ENCODE results near the gene PSMB5. TPM values are rescaled to one million over a fixed set of nuclear protein-coding genes. Genes with fewer than 3 reads are reported as not detected.

Gene PSMB5
- total RNA-seq, 1 experiment from 2014 or later = 224 TPM

DNA sequence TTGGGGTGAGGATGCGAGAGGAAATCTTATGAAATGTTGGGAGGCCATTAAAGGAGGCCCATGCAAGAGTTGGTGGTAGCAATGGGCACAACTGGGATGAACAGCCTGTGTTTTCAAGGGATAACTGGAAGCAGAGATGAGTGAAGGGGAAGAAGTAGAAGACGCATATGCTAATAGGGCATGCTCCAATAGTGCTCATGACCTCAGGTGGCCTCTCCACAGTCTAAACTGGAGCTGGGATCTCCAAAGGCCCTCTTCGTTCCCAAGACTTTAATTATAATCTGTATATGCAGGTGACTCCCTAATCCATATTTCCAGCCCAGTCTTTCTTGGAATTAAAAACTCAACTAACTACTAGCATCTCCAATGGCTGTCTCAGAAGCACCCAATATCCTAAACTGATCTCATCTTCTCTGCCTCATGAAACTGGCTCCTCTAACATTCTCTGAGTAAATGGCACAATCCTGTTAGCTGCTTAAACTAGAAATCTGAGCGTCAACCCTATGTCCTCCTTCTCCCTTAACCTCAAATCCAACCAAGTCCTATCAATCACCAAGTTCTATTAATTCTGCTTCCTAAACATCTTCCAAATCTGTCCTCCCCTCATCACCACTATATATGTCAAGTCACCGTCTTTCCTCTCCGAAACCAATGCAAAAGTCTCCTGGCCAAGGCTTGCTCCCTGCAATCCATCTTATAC is 49.6 kb downstream of the PSMB5 start:
- TF ChIP-seq FOXJ3 (CRISPR knock-in tag; IDR thresholded peaks at IDR 0.05; ENCODE audit: borderline replicate concordance) (no peak), ZNF121 (CRISPR knock-in tag; IDR thresholded peaks at IDR 0.05) (no peak), ZSCAN18 (CRISPR knock-in tag; IDR thresholded peaks at IDR 0.05) (no peak), SP1 (CRISPR knock-in tag; conservative IDR thresholded peaks at IDR 0.05) (no peak), ZNF512 (CRISPR knock-in tag; IDR thresholded peaks at IDR 0.05; ENCODE audit: borderline replicate concordance) (no peak), ZBTB43 (CRISPR knock-in tag; IDR thresholded peaks at IDR 0.05) (no peak), JAZF1 (CRISPR knock-in tag; IDR thresholded peaks at IDR 0.05) (no peak), PREB (CRISPR knock-in tag; IDR thresholded peaks at IDR 0.05; ENCODE audit: borderline replicate concordance) (no peak), E2F5 (CRISPR knock-in tag; IDR thresholded peaks at IDR 0.05) (no peak), EMX1 (CRISPR knock-in tag; IDR thresholded peaks at IDR 0.05) (no peak), TP53 (CRISPR knock-in tag; IDR thresholded peaks at IDR 0.05) (no peak), ZNF263 (CRISPR knock-in tag; IDR thresholded peaks at IDR 0.05; ENCODE audit: low read depth) (no peak)
- TF ChIP-seq, protein P1, sequence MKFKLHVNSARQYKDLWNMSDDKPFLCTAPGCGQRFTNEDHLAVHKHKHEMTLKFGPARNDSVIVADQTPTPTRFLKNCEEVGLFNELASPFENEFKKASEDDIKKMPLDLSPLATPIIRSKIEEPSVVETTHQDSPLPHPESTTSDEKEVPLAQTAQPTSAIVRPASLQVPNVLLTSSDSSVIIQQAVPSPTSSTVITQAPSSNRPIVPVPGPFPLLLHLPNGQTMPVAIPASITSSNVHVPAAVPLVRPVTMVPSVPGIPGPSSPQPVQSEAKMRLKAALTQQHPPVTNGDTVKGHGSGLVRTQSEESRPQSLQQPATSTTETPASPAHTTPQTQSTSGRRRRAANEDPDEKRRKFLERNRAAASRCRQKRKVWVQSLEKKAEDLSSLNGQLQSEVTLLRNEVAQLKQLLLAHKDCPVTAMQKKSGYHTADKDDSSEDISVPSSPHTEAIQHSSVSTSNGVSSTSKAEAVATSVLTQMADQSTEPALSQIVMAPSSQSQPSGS (CRISPR knock-in tag; IDR thresholded peaks at IDR 0.05; ENCODE audit: borderline replicate concordance, low read depth) = no peak
- TF ChIP-seq, protein P2, sequence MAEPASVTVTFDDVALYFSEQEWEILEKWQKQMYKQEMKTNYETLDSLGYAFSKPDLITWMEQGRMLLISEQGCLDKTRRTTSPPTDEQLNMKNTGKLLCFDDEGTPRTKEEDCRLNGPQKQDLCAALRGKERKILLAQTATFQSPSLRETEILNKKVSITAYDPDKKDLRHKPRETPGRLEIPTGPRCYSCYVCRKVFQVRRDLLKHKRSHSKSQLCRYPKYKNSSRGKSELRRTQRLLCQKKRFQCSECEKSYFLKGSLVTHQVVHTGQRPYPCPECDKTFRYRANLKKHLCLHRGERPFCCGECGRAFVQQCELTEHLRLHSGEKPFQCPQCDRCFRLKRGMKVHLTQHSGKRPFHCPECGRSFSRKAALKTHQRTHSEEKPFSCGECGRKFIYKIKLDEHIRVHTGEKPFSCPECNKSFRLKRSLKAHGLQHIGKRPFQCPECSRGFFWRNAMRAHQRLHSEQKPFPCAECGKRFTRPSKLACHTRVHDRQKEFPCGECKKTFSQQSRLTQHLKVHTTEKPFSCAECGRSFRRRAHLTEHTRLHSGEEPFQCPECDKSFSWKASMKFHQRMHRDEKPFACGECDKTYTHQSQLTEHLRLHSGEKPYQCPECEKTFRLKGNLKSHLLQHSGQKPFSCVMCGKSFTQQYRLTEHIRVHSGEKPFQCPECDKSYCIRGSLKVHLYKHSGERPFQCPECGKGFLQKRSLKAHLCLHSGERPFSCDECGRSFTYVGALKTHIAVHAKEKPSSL (CRISPR knock-in tag; conservative IDR thresholded peaks at IDR 0.05) = no peak
- TF ChIP-seq, protein P3, sequence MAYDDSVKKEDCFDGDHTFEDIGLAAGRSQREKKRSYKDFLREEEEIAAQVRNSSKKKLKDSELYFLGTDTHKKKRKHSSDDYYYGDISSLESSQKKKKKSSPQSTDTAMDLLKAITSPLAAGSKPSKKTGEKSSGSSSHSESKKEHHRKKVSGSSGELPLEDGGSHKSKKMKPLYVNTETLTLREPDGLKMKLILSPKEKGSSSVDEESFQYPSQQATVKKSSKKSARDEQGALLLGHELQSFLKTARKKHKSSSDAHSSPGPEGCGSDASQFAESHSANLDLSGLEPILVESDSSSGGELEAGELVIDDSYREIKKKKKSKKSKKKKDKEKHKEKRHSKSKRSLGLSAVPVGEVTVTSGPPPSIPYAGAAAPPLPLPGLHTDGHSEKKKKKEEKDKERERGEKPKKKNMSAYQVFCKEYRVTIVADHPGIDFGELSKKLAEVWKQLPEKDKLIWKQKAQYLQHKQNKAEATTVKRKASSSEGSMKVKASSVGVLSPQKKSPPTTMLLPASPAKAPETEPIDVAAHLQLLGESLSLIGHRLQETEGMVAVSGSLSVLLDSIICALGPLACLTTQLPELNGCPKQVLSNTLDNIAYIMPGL (CRISPR knock-in tag; IDR thresholded peaks at IDR 0.05) = no peak
- TF ChIP-seq, protein P4, sequence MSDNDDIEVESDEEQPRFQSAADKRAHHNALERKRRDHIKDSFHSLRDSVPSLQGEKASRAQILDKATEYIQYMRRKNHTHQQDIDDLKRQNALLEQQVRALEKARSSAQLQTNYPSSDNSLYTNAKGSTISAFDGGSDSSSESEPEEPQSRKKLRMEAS (CRISPR knock-in tag; IDR thresholded peaks at IDR 0.05) = no peak
- TF ChIP-seq, protein P5, sequence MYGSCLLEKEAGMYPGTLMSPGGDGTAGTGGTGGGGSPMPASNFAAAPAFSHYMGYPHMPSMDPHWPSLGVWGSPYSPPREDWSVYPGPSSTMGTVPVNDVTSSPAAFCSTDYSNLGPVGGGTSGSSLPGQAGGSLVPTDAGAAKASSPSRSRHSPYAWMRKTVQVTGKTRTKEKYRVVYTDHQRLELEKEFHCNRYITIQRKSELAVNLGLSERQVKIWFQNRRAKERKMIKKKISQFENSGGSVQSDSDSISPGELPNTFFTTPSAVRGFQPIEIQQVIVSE (CRISPR knock-in tag; IDR thresholded peaks at IDR 0.05; ENCODE audit: borderline replicate concordance) = no peak
- Mint-ChIP-seq H3K27me3 (ENCODE audit: low read depth) (no peaks in the 10 kb centered on the region; the same call in none of the 2 replicates), H3K36me3 (peaks cover 8% of the 10 kb centered on the region), H3K9me3 (peaks cover 6% of the 10 kb centered on the region), H3K4me1 (peaks cover 8% of the 10 kb centered on the region), H3K4me3 (no peak overlapping the region), H3K27ac (no peak overlapping the region)
- ChIA-PET CTCF (interaction anchor here (1.1 to 3.9 kb wide), 10 partner anchors 9 to 170 kb away, joined by 6 to 224 read pairs (median 40); partner anchors contain the start of genes CDH24, HAUS4 and PRMT5), POLR2A (interaction anchor here (1.3 kb wide), 1 partner anchor 11 kb away, joined by 3 read pairs; no protein-coding TSS in a partner anchor)
- no peak for DNase-seq (ENCODE audit: low spot score)
- no peak for ATAC-seq
